IMR-90 (cell line): ENCODE data around the gene INPP5A. TPM values are rescaled to one million over a fixed set of nuclear protein-coding genes. Genes with fewer than 3 reads are reported as not detected.

ENCODE experiments used
- ATAC-seq: fragments of 200-7000 bp; cut with Tn5 transposase; 2 replicates; pipeline ENCODE4 v1.9.1; 2020; ENCODE audit warnings: low read depth, mild to moderate bottlenecking, moderate library complexity
- BruUV-seq: library from RNA; stranded (reverse); fragments of 400-500 nt; replicated peaks from 2 replicates; lab custom pipeline; 2021; lab: Mats Ljungman, UMichigan
- CTCF ChIA-PET: fragments of 300-600 bp; formaldehyde crosslinking; extraction: SDS; loops from one replicate; lab custom pipeline; 2021; ENCODE audit warnings: antibody characterized with exemption; lab: Yijun Ruan, JAX
- POLR2A ChIA-PET: fragments of 300-600 bp; sonication (Branson Sonifier 250); formaldehyde crosslinking; loops from one replicate; lab custom pipeline; 2022; ENCODE audit warnings: antibody characterized with exemption; ENCODE audit not compliant: unreplicated experiment; lab: Charles Lee
- DNase-seq: peaks from one replicate; pipeline ENCODE4 v3.0.0; 2013
- H2AFZ ChIP-seq: replicated peaks from 2 replicates; pipeline ENCODE3; 2013; ENCODE audit warnings: low read length, mild to moderate bottlenecking; ENCODE audit not compliant: poor library complexity
- H2AK5ac ChIP-seq: 2 replicates; pipeline ENCODE4 v1.6.1; 2013; ENCODE audit warnings: low read depth, low read length, inconsistent platforms
- H2AK9ac ChIP-seq: replicated peaks from 2 replicates; pipeline ENCODE3; 2013; ENCODE audit warnings: mild to moderate bottlenecking, low read depth, low read length, moderate library complexity; ENCODE audit not compliant: poor library complexity
- H2BK120ac ChIP-seq: 2 replicates; pipeline ENCODE4 v1.6.1; 2013; ENCODE audit warnings: low read depth, low read length, inconsistent platforms
- H2BK15ac ChIP-seq: 3 replicates; pipeline ENCODE4 v1.6.1; 2013; ENCODE audit warnings: low read depth, low read length, inconsistent platforms
- H2BK20ac ChIP-seq: 2 replicates; pipeline ENCODE4 v1.6.1; 2013; ENCODE audit warnings: low read depth, mild to moderate bottlenecking, inconsistent platforms, low read length, moderate library complexity
- H2BK5ac ChIP-seq: 2 replicates; pipeline ENCODE4 v1.6.1; 2013; ENCODE audit warnings: mild to moderate bottlenecking, low read depth, low read length, inconsistent platforms; ENCODE audit not compliant: poor library complexity, severe bottlenecking
- H3K14ac ChIP-seq: replicated peaks from 2 replicates; pipeline ENCODE4 v1.6.1; 2013; ENCODE audit warnings: low read depth, low read length, inconsistent platforms
- H3K18ac ChIP-seq: 2 replicates; pipeline ENCODE4 v1.6.1; 2013; ENCODE audit warnings: low read depth, low read length, control low read depth
- H3K23ac ChIP-seq: 2 replicates; pipeline ENCODE4 v1.6.1; 2013; ENCODE audit warnings: low read depth, low read length, inconsistent platforms
- H3K27ac ChIP-seq: 2 replicates; pipeline ENCODE4 v1.5.1; 2013; ENCODE audit warnings: mild to moderate bottlenecking, control low read depth, low read length; ENCODE audit not compliant: insufficient read depth
- H3K27me3 ChIP-seq: 2 replicates; pipeline ENCODE4 v1.6.1; 2013; ENCODE audit warnings: low read length; ENCODE audit not compliant: control insufficient read depth, insufficient read depth
- H3K36me3 ChIP-seq: 2 replicates; pipeline ENCODE4 v1.6.1; 2013; ENCODE audit warnings: low read length, mixed read lengths; ENCODE audit not compliant: control insufficient read depth, insufficient read depth
- H3K4ac ChIP-seq: 2 replicates; pipeline ENCODE4 v1.6.1; 2013; ENCODE audit warnings: low read depth, low read length, inconsistent platforms
- H3K4me1 ChIP-seq: 2 replicates; pipeline ENCODE4 v1.6.1; 2013; ENCODE audit warnings: low read length, mixed read lengths; ENCODE audit not compliant: control insufficient read depth, insufficient read depth
- H3K4me2 ChIP-seq: 2 replicates; pipeline ENCODE4 v1.6.1; 2013; ENCODE audit warnings: low read depth, mild to moderate bottlenecking, control low read depth, low read length, moderate library complexity
- H3K4me3 ChIP-seq: 2 replicates; pipeline ENCODE4 v1.5.1; 2013; ENCODE audit warnings: low read depth, mild to moderate bottlenecking, control low read depth, low read length, moderate library complexity; ENCODE audit not compliant: insufficient read depth
- H3K56ac ChIP-seq: 2 replicates; pipeline ENCODE4 v1.6.1; 2013; ENCODE audit warnings: low read length, inconsistent platforms; ENCODE audit not compliant: insufficient read depth; ENCODE audit errors: extremely low read depth
- H3K79me1 ChIP-seq, 2 experiments: 2 replicates each; pipeline ENCODE4 v1.6.1; 2013; ENCODE audit warnings: low read length in 2 of 2, inconsistent platforms in 1 of 2, low read depth in 1 of 2
- H3K9ac ChIP-seq: 2 replicates; pipeline ENCODE4 v1.6.1; 2013; ENCODE audit warnings: low read depth, low read length, control low read depth
- H3K9me1 ChIP-seq: 2 replicates; pipeline ENCODE4 v1.6.1; 2013; ENCODE audit warnings: low read length, inconsistent platforms; ENCODE audit not compliant: insufficient read depth
- H3K9me3 ChIP-seq: 2 replicates; pipeline ENCODE4 v1.6.1; 2013; ENCODE audit warnings: low read length; ENCODE audit not compliant: control insufficient read depth, insufficient read depth
- H4K20me1 ChIP-seq: 2 replicates; pipeline ENCODE4 v1.6.1; 2013; ENCODE audit warnings: low read length, inconsistent platforms; ENCODE audit not compliant: insufficient read depth
- H4K5ac ChIP-seq: 2 replicates; pipeline ENCODE4 v1.6.1; 2013; ENCODE audit warnings: mild to moderate bottlenecking, low read depth, low read length, control low read depth
- H4K8ac ChIP-seq, 2 experiments: 2 replicates each; pipeline ENCODE4 v1.6.1; 2013; ENCODE audit warnings: low read depth in 2 of 2, low read length in 2 of 2, control low read depth in 1 of 2, inconsistent platforms in 1 of 2
- H4K91ac ChIP-seq: 2 replicates; pipeline ENCODE4 v1.6.1; 2013; ENCODE audit warnings: low read depth, low read length, inconsistent platforms; ENCODE audit not compliant: insufficient read depth
- BHLHE40 ChIP-seq: fragments of 150-350 bp; IDR thresholded peaks from 2 replicates; pipeline ENCODE4 v1.6.1; 2016; ENCODE audit warnings: mild to moderate bottlenecking, low read depth, low read length
- SMC3 ChIP-seq: fragments of 150-350 bp; IDR thresholded peaks from 2 replicates; pipeline ENCODE4 v1.6.1; 2016; ENCODE audit warnings: low read depth, mild to moderate bottlenecking, antibody characterized with exemption, low read length, moderate library complexity
- WGBS, 2 experiments: methylation state at CpG; one replicate each; pipeline versions ENCODE4 v1.1.5 to v1.1.7; 2013; ENCODE audit warnings: missing lambda C conversion rate in 2 of 2; ENCODE audit not compliant: insufficient read length in 1 of 2; ENCODE audit errors: extremely low coverage in 2 of 2; 5-methylcytosine and 5-hydroxymethylcytosine counted together
- dilution Hi-C: fragments of 300-500 bp; cut with HindIII; formaldehyde crosslinking; loops from one replicate; pipeline ENCODE4 v1.14.3; 2018; ENCODE audit warnings: low sequenced_read_pairs; ENCODE audit not compliant: unreplicated experiment
- in situ Hi-C: fragments of 300-500 bp; cut with MboI; formaldehyde crosslinking; loops from 3 replicates; pipeline ENCODE4 v1.14.3; 2019; ENCODE audit warnings: low sequenced_read_pairs, inconsistent platforms, mixed read lengths
- intact Hi-C: fragments of 100-400 bp; cut with micrococcal nuclease; formaldehyde crosslinking; loops from 2 replicates; pipeline ENCODE4 v1.10.0; 2022
- polyA plus RNA-seq, 3 experiments: library from polyadenylated mRNA; depleted of rRNA; stranded (reverse); fragments of >200 nt; gene quantifications; 2 replicates each; pipeline ENCODE4 v1.2.3, GENCODE V29; 2012; ENCODE audit warnings: low replicate concordance in 1 of 3
- total RNA-seq: library from RNA; depleted of rRNA; stranded (reverse); fragments of >200 nt; gene quantifications from 2 replicates; pipeline ENCODE4 v1.2.3, GENCODE V29; 2012

The INPP5A gene
- total and polyA plus RNA-seq, 2 of the 4 experiments (the other 2 are of a cell fraction), result 21.4 to 36.7 TPM

DNA sequence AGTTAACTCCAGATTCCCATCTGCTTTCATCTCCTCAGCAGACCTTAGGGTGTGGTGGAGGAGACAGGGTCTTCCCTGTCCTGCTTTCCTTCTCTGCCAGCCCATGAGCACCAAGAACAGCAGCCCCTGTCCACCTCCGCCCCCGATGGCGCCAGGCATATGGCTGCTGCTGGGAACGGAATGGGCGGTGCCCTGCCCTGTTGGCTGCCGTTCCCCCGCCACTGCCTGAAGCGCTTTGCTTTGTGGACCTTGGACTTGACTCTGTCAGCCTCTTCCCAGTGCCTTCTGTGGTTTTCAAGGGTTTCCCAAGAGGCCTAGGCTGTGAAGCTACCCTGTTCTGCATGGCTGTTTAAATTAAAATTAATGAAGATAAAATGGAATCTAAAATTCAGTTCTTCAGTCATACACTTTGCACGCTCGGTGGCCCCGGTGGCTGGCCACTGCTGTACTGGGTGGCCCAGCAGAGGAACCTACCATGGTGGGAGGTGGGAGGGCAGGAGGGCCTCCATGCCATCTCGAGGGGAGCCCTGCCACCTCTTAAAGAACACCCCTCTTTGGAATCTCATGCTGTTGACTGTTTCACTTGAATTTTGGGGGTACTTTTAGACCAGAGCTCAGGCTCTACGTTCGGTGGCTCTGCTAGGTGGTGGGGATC lies 169.7 kb downstream of the INPP5A start:
- Histone ChIP-seq H2BK20ac (no peak overlapping the region), H3K4me1 (no peaks in the 10 kb centered on the region), H4K8ac (no peak overlapping the region), H3K4me3 (no peak overlapping the region), H3K23ac (no peak overlapping the region), H3K27ac (no peak overlapping the region), H3K27me3 (no peaks in the 10 kb centered on the region), H2AK5ac (no peak overlapping the region), H3K9me3 (peaks cover 13% of the 10 kb centered on the region; the same call in 1 of the 2 replicates), H3K56ac (no peak overlapping the region), H4K20me1 (no peaks in the 10 kb centered on the region), H3K9ac (no peak overlapping the region), H4K91ac (no peak overlapping the region), H2AFZ (no peak overlapping the region), H3K79me1 (peaks cover 4 to 10% of the 10 kb centered on the region in 2 experiments; a peak in 3 of 4 replicates), H3K4ac (no peak overlapping the region), H3K4me2 (no peak overlapping the region), H3K36me3 (peaks cover 8% of the 10 kb centered on the region; the same call in 1 of the 2 replicates), H3K9me1 (peaks cover 3% of the 10 kb centered on the region), H3K14ac (no peak overlapping the region), H4K5ac (no peak overlapping the region), H2BK120ac (no peak overlapping the region), H2BK5ac (no peak overlapping the region), H2BK15ac (no peak overlapping the region), H2AK9ac (peak overlapping the region; percentile 40), H3K18ac (no peak overlapping the region)
- intact Hi-C loops, result no loop called here
- ATAC-seq (no peak), DNase-seq (no peak)
- no peak for TF ChIP-seq BHLHE40
- TF ChIP-seq SMC3, result no peak
- no TSS peak for BruUV-seq
- ChIA-PET CTCF (no interaction called here), POLR2A (no interaction called here)
- dilution Hi-C loops, result no loop called here
- in situ Hi-C loops, result no loop called here
- 100% methylated on average over 4 of the region's 14 CpGs; no CpG with 5 or more reads in 1 of the 2 experiments for WGBS, 2 experiments
